ENCODE measurements around the gene CHRDL2.

Gene CHRDL2

GRCh38 chr11:74748211-74749126 is 17.2 kb upstream of the CHRDL2 start, which contains the start of gene RNF169:
Gene RNF169, plus strand, starts transcription at chr11:74748849. Its CDS starts 32 bp downstream, at chr11:74748881.
- DNase-seq (ENCODE audit: low spot score), result peak; percentile 91

GRCh38 chr11:74746868-74747267 is 15.6 kb upstream of the CHRDL2 start:
- no peak for DNase-seq (ENCODE audit: low spot score)

- DNase-seq (ENCODE audit: low spot score), result no peak
Measured at GRCh38 chr11:74744277-74744676, 13.1 kb upstream of the CHRDL2 start.

- no peak for DNase-seq (ENCODE audit: low spot score)
Measured at GRCh38 chr11:74743640-74744039, 12.4 kb upstream of the CHRDL2 start.

- no peak for DNase-seq (ENCODE audit: low spot score)
Measured at GRCh38 chr11:74742070-74742469, 10.8 kb upstream of the CHRDL2 start.

GRCh38 chr11:74739546-74740270 is 8.5 kb upstream of the CHRDL2 start:
- DNase-seq (ENCODE audit: low spot score), result peak; percentile 50

- DNase-seq (ENCODE audit: low spot score), result no peak
Measured at GRCh38 chr11:74736031-74736430, 4.8 kb upstream of the CHRDL2 start.

- no peak for DNase-seq (ENCODE audit: low spot score)
Measured at GRCh38 chr11:74735365-74735928, 4.2 kb upstream of the CHRDL2 start.

GRCh38 chr11:74734559-74734925 is 3.3 kb upstream of the CHRDL2 start:
- DNase-seq (ENCODE audit: low spot score), result no peak

GRCh38 chr11:74730571-74731260 is 510 bp downstream of the CHRDL2 start:
- DNase-seq (ENCODE audit: low spot score), result no peak

- no peak for DNase-seq (ENCODE audit: low spot score)
Measured at GRCh38 chr11:74729397-74729796, 1.8 kb downstream of the CHRDL2 start.

- peak; percentile 44 for DNase-seq (ENCODE audit: low spot score)
Measured at GRCh38 chr11:74726547-74727182, 4.6 kb downstream of the CHRDL2 start.

- DNase-seq (ENCODE audit: low spot score), result no peak
Measured at GRCh38 chr11:74725701-74726100, 5.5 kb downstream of the CHRDL2 start.

- DNase-seq (ENCODE audit: low spot score), result no peak
Measured at GRCh38 chr11:74723511-74723910, 7.7 kb downstream of the CHRDL2 start.

- no peak for DNase-seq (ENCODE audit: low spot score)
Measured at GRCh38 chr11:74721479-74721835, 9.8 kb downstream of the CHRDL2 start.

- no peak for DNase-seq (ENCODE audit: low spot score)
Measured at GRCh38 chr11:74720596-74721478, 10.4 kb downstream of the CHRDL2 start.

GRCh38 chr11:74719011-74719410 is 12.2 kb downstream of the CHRDL2 start:
- no peak for DNase-seq (ENCODE audit: low spot score)

GRCh38 chr11:74717221-74717969 is 13.8 kb downstream of the CHRDL2 start:
- DNase-seq (ENCODE audit: low spot score), result no peak

GRCh38 chr11:74714904-74715303 is 16.3 kb downstream of the CHRDL2 start:
- no peak for DNase-seq (ENCODE audit: low spot score)

GRCh38 chr11:74713686-74714085 is 17.5 kb downstream of the CHRDL2 start:
- no peak for DNase-seq (ENCODE audit: low spot score)
